HepG2 (cell line): ENCODE measurements around the gene GUCY2C. TPM values are rescaled to one million over a fixed set of nuclear protein-coding genes. Genes with fewer than 3 reads are reported as not detected.

ENCODE experiments used
- ATAC-seq: fragments of 200-7000 bp; cut with Tn5 transposase; 3 replicates; pipeline ENCODE4 v1.9.1; 2020; ENCODE audit warnings: mild to moderate bottlenecking, moderate library complexity
- BruUV-seq: library from RNA; stranded (reverse); fragments of 400-500 nt; replicated peaks from 2 replicates; lab custom pipeline; 2021; lab: Mats Ljungman, UMichigan
- CTCF ChIA-PET: fragments of 300-600 bp; formaldehyde crosslinking; extraction: SDS; loops from one replicate; lab custom pipeline; 2021; ENCODE audit warnings: low total read pairs, inconsistent platforms, low intra/inter-chr PET ratio; lab: Yijun Ruan, JAX
- POLR2A ChIA-PET: fragments of 350-600 bp; sonication (Branson Sonifier 250); formaldehyde crosslinking; loops from one replicate; lab custom pipeline; 2020; ENCODE audit warnings: antibody characterized with exemption, inconsistent platforms; lab: Yijun Ruan, JAX
- DNase-seq: peaks from one replicate; pipeline ENCODE4 v3.0.0-alpha.2; 2015; ENCODE audit warnings: low spot score
- FAIRE-seq: peaks from 3 replicates; lab custom pipeline; 2011; peaks lifted over from hg19 to GRCh38; lab: Jason Lieb, UNC
- H2AFZ ChIP-seq: one replicate; pipeline ENCODE4 v1.6.1; 2011; ENCODE audit warnings: low read length, inconsistent platforms
- H3K27ac ChIP-seq: fragments of 300-600 bp; 3 replicates; pipeline ENCODE4 v1.8.0; 2011; ENCODE audit warnings: mixed run types, mild to moderate bottlenecking, mixed read lengths, low read length, inconsistent platforms; ENCODE audit not compliant: insufficient read depth; ENCODE audit errors: extremely low read length
- H3K27me3 ChIP-seq, 2 experiments: fragments of 200-600 bp in 1 of 2; 2 replicates in 1 of 2; 3 replicates in 1 of 2; pipeline versions ENCODE4 v1.6.0 to v1.8.0; 2011; ENCODE audit warnings: low read length in 2 of 2, mild to moderate bottlenecking in 2 of 2, moderate library complexity in 2 of 2, inconsistent platforms in 1 of 2; ENCODE audit not compliant: insufficient read depth in 2 of 2, control insufficient read depth in 1 of 2
- H3K36me3 ChIP-seq, 2 experiments: fragments of 200-600 bp in 1 of 2; replicated peaks in 1 of 2; 2 replicates in 1 of 2; 3 replicates in 1 of 2; pipeline versions ENCODE4 v1.5.1 to v1.8.0; 2011; ENCODE audit warnings: low read length in 2 of 2, inconsistent platforms in 1 of 2; ENCODE audit not compliant: insufficient read depth in 2 of 2, control insufficient read depth in 1 of 2
- H3K4me1 ChIP-seq: 2 replicates; pipeline ENCODE4 v1.5.1; 2012; ENCODE audit warnings: low read length, inconsistent platforms; ENCODE audit not compliant: insufficient read depth
- H3K4me2 ChIP-seq: 2 replicates; pipeline ENCODE4 v1.6.0; 2011; ENCODE audit warnings: low read depth, low read length, inconsistent platforms
- H3K4me3 ChIP-seq, 3 experiments: fragments of 200-600 bp in 1 of 3; sonication (generic), shearing (Covaris generic) in 1 of 3; replicated peaks in 1 of 3; 2 replicates each; pipeline ENCODE4 v1.5.1; 2011 to 2016; ENCODE audit warnings: low read length in 3 of 3, inconsistent platforms in 2 of 3, low read depth in 2 of 3, mild to moderate bottlenecking in 2 of 3, control low read depth in 1 of 3, mixed read lengths in 1 of 3; ENCODE audit not compliant: insufficient read depth in 1 of 3
- H3K79me2 ChIP-seq: one replicate; pipeline ENCODE4 v1.6.1; 2011; ENCODE audit warnings: low read length, inconsistent platforms; ENCODE audit not compliant: insufficient read depth
- H3K9ac ChIP-seq: 2 replicates; pipeline ENCODE4 v1.6.0; 2011; ENCODE audit warnings: mild to moderate bottlenecking, low read depth, low read length, inconsistent platforms; ENCODE audit not compliant: insufficient read depth
- H3K9me3 ChIP-seq: 2 replicates; pipeline ENCODE4 v1.5.1; 2012; ENCODE audit warnings: mild to moderate bottlenecking, low read length
- H4K20me1 ChIP-seq: 2 replicates; pipeline ENCODE4 v1.6.0; 2011; ENCODE audit warnings: inconsistent platforms, mild to moderate bottlenecking, low read length, moderate library complexity; ENCODE audit not compliant: insufficient read depth
- HCFC1 ChIP-seq: fragments of 150-350 bp; IDR thresholded peaks from 2 replicates; pipeline ENCODE4 v1.6.1; 2014; ENCODE audit warnings: low read depth, low read length
- HNRNPK ChIP-seq: fragments of 200-400 bp; formaldehyde crosslinking; IDR thresholded peaks from 2 replicates; pipeline ENCODE4 v1.6.1; 2018; ENCODE audit warnings: low read length, low read depth, moderate library complexity, mild to moderate bottlenecking; ENCODE audit not compliant: poor library complexity, severe bottlenecking
- KDM5B ChIP-seq: sonication (generic); formaldehyde crosslinking; IDR thresholded peaks from 2 replicates; pipeline ENCODE4 v1.4.0; 2020; ENCODE audit warnings: missing genetic modification reagents, mild to moderate bottlenecking, borderline replicate concordance
- RAD21 ChIP-seq: fragments of 450-650 bp; formaldehyde crosslinking; IDR thresholded peaks from 2 replicates; pipeline ENCODE4 v1.5.0; 2020; ENCODE audit warnings: mild to moderate bottlenecking
- RXRA ChIP-seq: sonication (generic); formaldehyde crosslinking; IDR thresholded peaks from 2 replicates; pipeline ENCODE4 v1.5.1; 2020; ENCODE audit warnings: missing genetic modification reagents
- ZNF570 ChIP-seq: sonication (generic); formaldehyde crosslinking; IDR thresholded peaks from 2 replicates; pipeline ENCODE4 v1.4.0; 2020; ENCODE audit warnings: mild to moderate bottlenecking, missing genetic modification reagents, borderline replicate concordance
- WGBS: methylation state at CpG from one replicate; pipeline ENCODE4 v1.1.6; 2017; ENCODE audit warnings: low lambda C conversion rate; 5-methylcytosine and 5-hydroxymethylcytosine counted together
- in situ Hi-C: cut with HindIII; loops from 2 replicates; pipeline ENCODE4 v1.10.0; 2017; ENCODE audit warnings: low pct_unique_long_range_greater_than_20kb; ENCODE audit not compliant: extremely low pct_ligation_motif_present
- intact Hi-C: fragments of 100-400 bp; cut with micrococcal nuclease; formaldehyde crosslinking; loops from one replicate; pipeline ENCODE4 v1.10.0; 2022; ENCODE audit not compliant: unreplicated experiment
- polyA plus RNA-seq, 8 experiments: library from polyadenylated mRNA; depleted of rRNA in 3 of 8; stranded (reverse) in 7 of 8; unstranded in 1 of 8; fragments of >200 nt; fragmentation: Illumina TruSeq in 4 of 8; extraction: Trizol in 4 of 8; gene quantifications; 2 replicates each; pipeline versions ENCODE4 v1.2.1 to v1.2.3, GENCODE V29; 2011 to 2016; ENCODE audit warnings: low read depth in 4 of 8, missing spikeins in 1 of 8, mixed read lengths in 1 of 8; ENCODE audit not compliant: insufficient read depth in 1 of 8
- total RNA-seq, 5 experiments: library from RNA; depleted of rRNA; stranded (reverse); fragments of >200 nt; fragmentation: Illumina TruSeq; extraction: Trizol; gene quantifications; 2 replicates each; pipeline ENCODE4 v1.2.3, GENCODE V29; 2016; ENCODE audit warnings: low read depth in 1 of 5
- TF ChIP-seq, protein P1 (sequence below): sonication (generic); formaldehyde crosslinking; IDR thresholded peaks from 2 replicates; pipeline ENCODE4 v1.5.0; 2020; ENCODE audit warnings: missing genetic modification reagents
- TF ChIP-seq, protein P2 (sequence below): sonication (generic); formaldehyde crosslinking; IDR thresholded peaks from 2 replicates; pipeline ENCODE4 v1.4.0; 2020; ENCODE audit warnings: missing genetic modification reagents

GUCY2C gene
- total and polyA plus RNA-seq, 2 of the 13 experiments (the other 11 are each of a cell fraction or from before 2014, with no cell fraction given): not detected

DNA sequence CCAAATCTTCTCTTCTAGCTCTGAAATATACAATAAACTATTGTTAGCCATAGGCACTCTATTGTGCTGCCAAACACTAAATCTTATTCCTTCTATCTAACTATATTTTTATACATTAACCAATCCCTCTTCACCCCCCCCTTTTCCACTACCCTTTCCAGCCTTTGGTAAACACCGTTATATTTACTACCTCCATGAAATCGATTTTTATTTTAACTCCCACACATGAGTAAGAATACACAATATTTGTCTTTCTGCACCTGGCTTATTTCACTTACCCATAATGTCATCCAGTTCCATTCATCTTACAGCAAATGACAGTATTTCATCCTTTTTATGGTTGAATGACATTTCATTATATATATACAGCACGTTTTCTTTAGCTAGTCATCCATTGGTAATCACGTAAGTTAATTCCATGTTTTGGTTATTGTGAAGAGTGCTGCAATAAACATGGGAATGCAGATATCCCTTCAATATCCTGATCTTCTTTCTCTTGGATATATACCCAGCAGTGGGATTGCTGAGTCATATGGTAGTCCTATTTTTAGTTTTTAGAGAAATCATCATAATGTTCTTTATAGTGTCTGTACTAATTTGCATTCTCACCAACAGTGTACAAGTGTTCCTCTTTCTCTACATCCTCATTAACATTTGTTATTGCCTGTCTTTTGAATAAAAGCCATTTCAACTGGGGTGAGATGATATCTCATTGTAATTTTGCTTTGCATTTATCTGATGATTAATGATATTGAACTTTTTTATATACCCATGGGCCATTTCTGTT, 94.5 kb downstream of the GUCY2C start:
- H3K9me3 ChIP-seq: peaks cover 37% of the 10 kb centered on the region
- H3K4me2 ChIP-seq: no peak overlapping the region
- ChIA-PET POLR2A (no interaction called here), CTCF (no interaction called here)
- BruUV-seq: no TSS peak
- H3K79me2 ChIP-seq: no peaks in the 10 kb centered on the region
- ATAC-seq (no peak), DNase-seq (no peak), FAIRE-seq (no peak)
- H3K27me3 ChIP-seq: no peaks in the 10 kb centered on the region
- intact Hi-C loops (no loop called here), in situ Hi-C loops (no loop called here)
- H3K27ac ChIP-seq: no peak overlapping the region
- H4K20me1 ChIP-seq: no peaks in the 10 kb centered on the region
- no peak overlapping the region for H3K4me3 ChIP-seq
- H3K36me3 ChIP-seq: no peaks in the 10 kb centered on the region
- H2AFZ ChIP-seq: no peak overlapping the region
- H3K9ac ChIP-seq: no peak overlapping the region
- WGBS: 12% methylated on average over 4 of the region's 4 CpGs
- TF ChIP-seq HNRNPK (peak; percentile 42), KDM5B (CRISPR knock-in tag) (no peak), HCFC1 (no peak), RAD21 (CRISPR knock-in tag) (no peak), ZNF570 (CRISPR knock-in tag) (no peak)
- TF ChIP-seq, protein P1, sequence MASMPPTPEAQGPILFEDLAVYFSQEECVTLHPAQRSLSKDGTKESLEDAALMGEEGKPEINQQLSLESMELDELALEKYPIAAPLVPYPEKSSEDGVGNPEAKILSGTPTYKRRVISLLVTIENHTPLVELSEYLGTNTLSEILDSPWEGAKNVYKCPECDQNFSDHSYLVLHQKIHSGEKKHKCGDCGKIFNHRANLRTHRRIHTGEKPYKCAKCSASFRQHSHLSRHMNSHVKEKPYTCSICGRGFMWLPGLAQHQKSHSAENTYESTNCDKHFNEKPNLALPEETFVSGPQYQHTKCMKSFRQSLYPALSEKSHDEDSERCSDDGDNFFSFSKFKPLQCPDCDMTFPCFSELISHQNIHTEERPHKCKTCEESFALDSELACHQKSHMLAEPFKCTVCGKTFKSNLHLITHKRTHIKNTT (CRISPR knock-in tag): no peak
- H3K4me1 ChIP-seq: no peaks in the 10 kb centered on the region

DNA sequence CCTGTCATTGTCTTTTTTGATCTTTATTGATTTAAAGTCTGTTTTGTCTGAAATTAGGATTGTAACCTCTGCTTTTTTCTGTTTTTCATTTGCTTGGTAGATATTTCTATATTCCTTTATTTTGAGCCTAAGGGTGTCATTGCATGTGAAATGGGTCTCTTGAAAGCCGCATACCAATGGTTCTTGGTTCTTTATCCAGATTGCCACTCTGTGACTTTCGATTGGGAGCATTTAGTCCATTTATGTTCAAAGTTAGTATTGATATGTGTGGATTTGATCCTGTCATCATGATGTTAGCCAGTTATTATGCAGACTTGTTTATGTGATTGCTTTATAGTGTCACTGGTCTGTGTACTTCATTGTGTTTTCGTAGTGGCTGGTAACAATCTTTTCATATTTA, 98.9 kb downstream of the GUCY2C start:
- TF ChIP-seq, protein P2, sequence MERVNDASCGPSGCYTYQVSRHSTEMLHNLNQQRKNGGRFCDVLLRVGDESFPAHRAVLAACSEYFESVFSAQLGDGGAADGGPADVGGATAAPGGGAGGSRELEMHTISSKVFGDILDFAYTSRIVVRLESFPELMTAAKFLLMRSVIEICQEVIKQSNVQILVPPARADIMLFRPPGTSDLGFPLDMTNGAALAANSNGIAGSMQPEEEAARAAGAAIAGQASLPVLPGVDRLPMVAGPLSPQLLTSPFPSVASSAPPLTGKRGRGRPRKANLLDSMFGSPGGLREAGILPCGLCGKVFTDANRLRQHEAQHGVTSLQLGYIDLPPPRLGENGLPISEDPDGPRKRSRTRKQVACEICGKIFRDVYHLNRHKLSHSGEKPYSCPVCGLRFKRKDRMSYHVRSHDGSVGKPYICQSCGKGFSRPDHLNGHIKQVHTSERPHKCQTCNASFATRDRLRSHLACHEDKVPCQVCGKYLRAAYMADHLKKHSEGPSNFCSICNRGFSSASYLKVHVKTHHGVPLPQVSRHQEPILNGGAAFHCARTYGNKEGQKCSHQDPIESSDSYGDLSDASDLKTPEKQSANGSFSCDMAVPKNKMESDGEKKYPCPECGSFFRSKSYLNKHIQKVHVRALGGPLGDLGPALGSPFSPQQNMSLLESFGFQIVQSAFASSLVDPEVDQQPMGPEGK (CRISPR knock-in tag): no peak
- TF ChIP-seq RXRA (CRISPR knock-in tag): no peak
- Histone ChIP-seq H3K27ac (no peak overlapping the region), H3K4me2 (no peak overlapping the region), H4K20me1 (no peaks in the 10 kb centered on the region), H3K27me3 (no peaks in the 10 kb centered on the region), H3K9me3 (no peaks in the 10 kb centered on the region; the same call in 1 of the 2 replicates), H3K4me1 (no peaks in the 10 kb centered on the region), H3K36me3 (no peaks in the 10 kb centered on the region), H3K4me3 (no peak overlapping the region), H2AFZ (no peak overlapping the region), H3K79me2 (no peaks in the 10 kb centered on the region), H3K9ac (no peak overlapping the region)
- intact Hi-C loops: no loop called here
- DNase-seq (no peak), FAIRE-seq (no peak), ATAC-seq (no peak)
- 28% methylated on average over 3 of the region's 3 CpGs for WGBS
- in situ Hi-C loops: no loop called here
- CTCF ChIA-PET: no interaction called here
- no TSS peak for BruUV-seq
- POLR2A ChIA-PET: no interaction called here
